Sigmoid colon (tissue), 7 donors: ENCODE measurements around the gene MYBPC3. TPM values are rescaled to one million over a fixed set of nuclear protein-coding genes. Genes with fewer than 3 reads are reported as not detected.

Experiments used
- DNase-seq: peaks from one replicate; pipeline ENCODE4 v3.0.0-alpha.2; 2019
- H3K27ac ChIP-seq, 4 donors: fragments of 200-600 bp; sonication (generic); one replicate each; pipeline ENCODE4 v1.5.1; 2016 to 2019; ENCODE audit warnings: mild to moderate bottlenecking in 1 of 4
- H3K27me3 ChIP-seq, 3 donors: fragments of 200-600 bp; sonication (generic); one replicate each; pipeline ENCODE4 v1.5.1; 2019; ENCODE audit warnings: mild to moderate bottlenecking in 1 of 3
- H3K36me3 ChIP-seq, 4 donors: fragments of 200-600 bp; sonication (generic); one replicate each; pipeline ENCODE4 v1.5.1; 2016 to 2019
- H3K4me1 ChIP-seq, 4 donors: fragments of 200-600 bp; sonication (generic); one replicate each; pipeline ENCODE4 v1.5.1; 2017 to 2019
- H3K4me3 ChIP-seq, 4 donors: fragments of 200-600 bp; sonication (generic); one replicate each; pipeline ENCODE4 v1.5.1; 2017 to 2019; ENCODE audit warnings: mild to moderate bottlenecking in 2 of 4, moderate library complexity in 1 of 4
- H3K9me3 ChIP-seq, 4 donors: fragments of 200-600 bp in 3 of 4; sonication (generic) in 3 of 4; one replicate each; pipeline versions ENCODE4 v1.5.1 to v1.6.1; 2013 to 2019
- EP300 ChIP-seq, 4 donors: sonication (generic); formaldehyde crosslinking; IDR thresholded peaks; one replicate each; pipeline ENCODE4 v1.6.1; 2017; ENCODE audit warnings: antibody characterized with exemption in 4 of 4
- POLR2A ChIP-seq, 2 donors: fragments of 450-650 bp; IDR thresholded peaks; one replicate each; pipeline ENCODE4 v1.6.1; 2016; ENCODE audit warnings: antibody characterized with exemption in 2 of 2, mild to moderate bottlenecking in 2 of 2, moderate library complexity in 2 of 2
- POLR2AphosphoS5 ChIP-seq, 4 donors: sonication (generic); formaldehyde crosslinking; IDR thresholded peaks; one replicate each; pipeline ENCODE4 v1.6.1; 2017; ENCODE audit warnings: antibody characterized with exemption in 4 of 4
- WGBS, 2 donors: extraction: QIAGEN DNeasy Blood & Tissue Kit; methylation state at CpG; one replicate each; pipeline ENCODE4 v1.1.7; 2013; 5-methylcytosine and 5-hydroxymethylcytosine counted together
- intact Hi-C: fragments of 100-400 bp; cut with DNase I; formaldehyde crosslinking; loops from one replicate; pipeline ENCODE4 v1.15.1; 2023
- polyA plus RNA-seq, 3 donors: library from polyadenylated mRNA; stranded (reverse); fragments of 200-250 nt; gene quantifications; one replicate each; pipeline ENCODE4 v1.2.3, GENCODE V29; 2013
- total RNA-seq, 4 donors: library from RNA; depleted of rRNA; stranded (reverse); fragments of >200 nt; gene quantifications; one replicate each; pipeline ENCODE4 v1.1.0, GENCODE V29; 2016
- TF ChIP-seq, protein P1 (sequence below), 4 experiments: fragments of 450-650 bp in 3 of 4; fragments of 200-600 bp in 1 of 4; IDR thresholded peaks; one replicate each; pipeline ENCODE4 v1.5.1; 2016 to 2019; ENCODE audit warnings: antibody characterized with exemption in 4 of 4, mild to moderate bottlenecking in 3 of 4, moderate library complexity in 2 of 4
- donor health status: healthy with polysubstance abuse.
- donor health status: Bipolar disorder and iron deficiency.
- donor health status: healthy.

The MYBPC3 gene
- total and polyA plus RNA-seq, 7 donors: 0.29 to 1.4 (median 0.60) TPM; not detected in 4

DNA sequence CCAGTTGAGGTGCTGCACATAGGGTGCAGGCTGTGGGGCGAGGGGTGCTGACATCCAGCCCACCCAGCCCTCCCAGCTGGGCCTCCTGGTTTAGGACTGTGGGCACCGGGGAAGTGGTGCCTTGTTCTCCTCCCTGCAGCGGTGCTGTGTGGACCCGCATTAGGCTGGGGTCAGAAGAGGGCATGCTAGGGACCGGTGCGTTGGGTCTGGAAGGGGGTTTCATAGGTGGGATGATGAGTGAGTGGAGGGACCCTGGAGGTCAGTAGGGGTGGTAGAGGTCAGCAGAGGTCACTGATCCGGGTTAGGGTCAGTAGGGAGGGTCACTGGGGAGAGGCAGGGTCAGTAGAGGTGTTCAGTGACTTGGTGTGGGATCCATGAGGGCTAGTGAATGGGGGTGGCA is 6.7 kb upstream of the MYBPC3 start:
- Histone ChIP-seq H3K27me3 (no peaks in the 10 kb centered on the region), H3K27ac (no peak overlapping the region), H3K36me3 (no peaks in the 10 kb centered on the region), H3K9me3 (no peaks in the 10 kb centered on the region), H3K4me1 (peaks cover 0 to 14% (median 12%) of the 10 kb centered on the region in 4 donors), H3K4me3 (no peak overlapping the region)
- TF ChIP-seq, protein P1, sequence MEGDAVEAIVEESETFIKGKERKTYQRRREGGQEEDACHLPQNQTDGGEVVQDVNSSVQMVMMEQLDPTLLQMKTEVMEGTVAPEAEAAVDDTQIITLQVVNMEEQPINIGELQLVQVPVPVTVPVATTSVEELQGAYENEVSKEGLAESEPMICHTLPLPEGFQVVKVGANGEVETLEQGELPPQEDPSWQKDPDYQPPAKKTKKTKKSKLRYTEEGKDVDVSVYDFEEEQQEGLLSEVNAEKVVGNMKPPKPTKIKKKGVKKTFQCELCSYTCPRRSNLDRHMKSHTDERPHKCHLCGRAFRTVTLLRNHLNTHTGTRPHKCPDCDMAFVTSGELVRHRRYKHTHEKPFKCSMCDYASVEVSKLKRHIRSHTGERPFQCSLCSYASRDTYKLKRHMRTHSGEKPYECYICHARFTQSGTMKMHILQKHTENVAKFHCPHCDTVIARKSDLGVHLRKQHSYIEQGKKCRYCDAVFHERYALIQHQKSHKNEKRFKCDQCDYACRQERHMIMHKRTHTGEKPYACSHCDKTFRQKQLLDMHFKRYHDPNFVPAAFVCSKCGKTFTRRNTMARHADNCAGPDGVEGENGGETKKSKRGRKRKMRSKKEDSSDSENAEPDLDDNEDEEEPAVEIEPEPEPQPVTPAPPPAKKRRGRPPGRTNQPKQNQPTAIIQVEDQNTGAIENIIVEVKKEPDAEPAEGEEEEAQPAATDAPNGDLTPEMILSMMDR (IDR thresholded peaks at IDR 0.05): no peak
- no peak for TF ChIP-seq POLR2AphosphoS5 (IDR thresholded peaks at IDR 0.05)
- no peak for TF ChIP-seq POLR2A (IDR thresholded peaks at IDR 0.05)
- 84 to 87% methylated on average over 7 of the region's 7 CpGs for WGBS, 2 donors
- intact Hi-C loops: loop anchor here (5.0 to 10.0 kb wide), 2 partner anchors 92 to 474 kb away; no protein-coding TSS in a partner anchor
- DNase-seq: no peak

DNA sequence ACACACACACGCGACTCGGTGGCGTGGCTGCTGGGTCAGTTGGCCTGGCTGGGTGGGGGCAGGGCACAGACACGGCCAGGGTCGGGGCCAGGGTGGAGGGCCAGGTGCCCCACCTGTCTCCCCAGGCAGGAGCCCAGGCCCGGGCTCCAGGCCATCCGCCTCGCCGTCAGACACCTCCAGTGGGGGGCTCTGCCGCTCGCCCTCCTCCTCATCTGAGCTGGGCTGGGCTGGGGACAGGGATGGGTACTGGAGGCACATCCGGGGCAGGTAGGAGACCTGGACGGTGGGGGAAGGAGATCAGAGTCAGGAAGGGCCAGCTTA is 6.2 kb upstream of the MYBPC3 start:
- no peak for DNase-seq
- Histone ChIP-seq H3K36me3 (no peaks in the 10 kb centered on the region), H3K27ac (no peak overlapping the region), H3K4me3 (no peak overlapping the region), H3K27me3 (no peaks in the 10 kb centered on the region), H3K9me3 (no peaks in the 10 kb centered on the region), H3K4me1 (peaks cover 0 to 14% (median 12%) of the 10 kb centered on the region in 4 donors)
- 86 to 90% methylated on average over 14 of the region's 14 CpGs for WGBS, 2 donors
- intact Hi-C loops: loop anchor here (5.0 to 10.0 kb wide), 2 partner anchors 91 to 474 kb away; no protein-coding TSS in a partner anchor
- no peak for TF ChIP-seq POLR2A (IDR thresholded peaks at IDR 0.05)
- TF ChIP-seq EP300 (IDR thresholded peaks at IDR 0.05): no peak
- TF ChIP-seq, protein P1 (IDR thresholded peaks at IDR 0.05): no peak
- no peak for TF ChIP-seq POLR2AphosphoS5 (IDR thresholded peaks at IDR 0.05)

DNA sequence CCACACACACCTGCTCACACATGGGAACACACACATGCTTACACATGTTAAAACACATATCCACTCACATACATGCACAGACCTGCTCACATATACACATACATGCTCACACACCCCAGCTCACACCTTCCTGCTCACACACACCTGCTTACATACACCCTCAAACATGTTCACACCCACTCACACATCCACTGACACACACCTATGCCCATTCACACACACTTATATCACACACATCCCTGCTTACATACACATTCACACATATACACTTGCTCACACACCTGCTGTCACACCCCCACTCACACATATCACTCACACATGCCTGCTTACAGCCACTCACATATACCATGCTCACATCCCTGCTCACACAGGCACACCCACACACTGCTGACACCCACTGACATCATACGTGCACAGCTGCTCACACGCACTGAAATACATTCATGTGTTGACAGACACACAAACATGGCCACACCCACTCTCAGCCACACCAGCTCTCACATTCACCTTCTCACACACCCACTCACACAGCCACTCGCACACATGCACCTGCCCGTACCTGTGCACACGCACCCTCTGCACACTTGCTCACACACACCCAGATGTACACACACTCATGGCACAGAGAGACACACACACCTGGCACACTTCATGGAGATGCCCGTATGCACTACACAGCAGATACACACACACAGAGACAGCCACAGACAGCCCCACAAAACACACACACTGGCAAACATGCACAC is 5.7 kb upstream of the MYBPC3 start:
- no peak overlapping the region for H3K27ac ChIP-seq
- no peaks in the 10 kb centered on the region for H3K9me3 ChIP-seq
- 84 to 93% methylated on average over 6 of the region's 6 CpGs for WGBS, 2 donors
- no peak for TF ChIP-seq EP300 (IDR thresholded peaks at IDR 0.05)
- DNase-seq: no peak
- no peaks in the 10 kb centered on the region for H3K27me3 ChIP-seq
- H3K4me1 ChIP-seq: peaks cover 0 to 14% (median 12%) of the 10 kb centered on the region in 4 donors
- intact Hi-C loops: loop anchor here (5.0 to 10.0 kb wide), 2 partner anchors 91 to 473 kb away; no protein-coding TSS in a partner anchor
- no peak overlapping the region for H3K4me3 ChIP-seq
- H3K36me3 ChIP-seq: no peaks in the 10 kb centered on the region

DNA sequence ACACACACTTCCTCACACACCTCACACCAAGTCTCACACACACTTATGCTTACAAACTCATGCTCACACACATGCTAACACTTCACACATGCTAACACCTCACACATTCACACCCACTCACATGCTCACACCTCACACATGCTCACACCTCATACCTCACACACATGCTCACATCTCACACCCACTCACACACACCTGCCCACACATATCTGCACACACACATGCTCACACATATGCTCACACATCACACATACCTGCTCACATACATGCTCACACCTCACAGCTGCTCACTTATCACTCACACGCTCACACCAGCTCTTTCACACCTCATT is 4.5 kb upstream of the MYBPC3 start:
- TF ChIP-seq EP300 (IDR thresholded peaks at IDR 0.05) (no peak), POLR2A (IDR thresholded peaks at IDR 0.05) (no peak)
- no peaks in the 10 kb centered on the region for H3K27me3 ChIP-seq
- no peak for DNase-seq
- no peaks in the 10 kb centered on the region for H3K36me3 ChIP-seq
- H3K9me3 ChIP-seq: no peaks in the 10 kb centered on the region
- H3K4me1 ChIP-seq: peaks cover 0 to 14% (median 12%) of the 10 kb centered on the region in 4 donors
- intact Hi-C loops: loop anchor here (5.0 to 10.0 kb wide), 2 partner anchors 90 to 472 kb away; no protein-coding TSS in a partner anchor
- H3K4me3 ChIP-seq: no peak overlapping the region
- no peak overlapping the region for H3K27ac ChIP-seq
- WGBS, 2 donors: 94 to 96% methylated on average over 1 of the region's 1 CpG

DNA sequence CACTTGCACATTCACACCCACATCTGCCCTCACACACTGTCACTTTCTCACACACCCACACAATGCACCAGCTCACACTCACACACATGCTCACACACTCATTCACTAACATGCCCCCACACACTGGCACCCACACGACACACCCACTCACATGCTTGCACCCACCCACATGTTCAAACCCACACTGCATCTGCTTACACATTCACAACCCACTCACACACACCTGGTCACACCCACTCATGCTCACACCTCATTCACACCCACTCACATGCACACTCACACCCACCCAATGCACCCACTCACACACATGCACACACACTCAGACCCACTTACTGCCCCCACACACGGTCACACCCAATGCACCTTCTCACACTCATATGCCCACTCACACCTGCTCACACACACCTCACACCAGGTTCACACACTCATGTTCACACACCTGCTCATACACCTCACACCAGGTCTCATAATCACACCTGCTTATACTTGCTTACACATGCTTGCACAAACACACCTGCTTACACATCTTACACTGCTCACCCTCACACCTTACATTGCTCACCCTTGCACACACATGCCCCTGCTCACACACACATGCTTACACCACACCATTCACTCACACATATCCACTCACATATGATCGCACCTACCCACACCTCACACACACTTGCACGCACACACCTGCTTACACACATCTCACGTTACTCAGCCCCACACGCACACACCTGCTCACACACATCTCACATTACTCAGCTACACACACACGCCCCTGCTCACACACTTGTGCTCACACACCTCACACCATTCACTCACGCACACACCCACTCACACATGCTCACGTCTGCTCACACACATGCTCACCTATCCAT is 3.9 kb upstream of the MYBPC3 start:
- 90 to 96% methylated on average over 9 of the region's 9 CpGs for WGBS, 2 donors
- H3K4me1 ChIP-seq: peaks cover 0 to 14% (median 12%) of the 10 kb centered on the region in 4 donors
- no peak overlapping the region for H3K27ac ChIP-seq
- no peaks in the 10 kb centered on the region for H3K9me3 ChIP-seq
- intact Hi-C loops: loop anchor here (5.0 to 10.0 kb wide), 2 partner anchors 89 to 472 kb away; no protein-coding TSS in a partner anchor
- DNase-seq: no peak
- no peaks in the 10 kb centered on the region for H3K36me3 ChIP-seq
- no peaks in the 10 kb centered on the region for H3K27me3 ChIP-seq
- no peak for TF ChIP-seq POLR2A (IDR thresholded peaks at IDR 0.05)
- no peak for TF ChIP-seq EP300 (IDR thresholded peaks at IDR 0.05)
- TF ChIP-seq, protein P1 (IDR thresholded peaks at IDR 0.05): no peak
- TF ChIP-seq POLR2AphosphoS5 (IDR thresholded peaks at IDR 0.05): no peak
- no peak overlapping the region for H3K4me3 ChIP-seq
